ENCODE measurements around the gene MEIS3. TPM values are rescaled to one million over a fixed set of nuclear protein-coding genes. Genes with fewer than 3 reads are reported as not detected.

Gene MEIS3
- total RNA-seq, 6 experiments from 2014 or later = 0.53 to 1.6 (median 0.77) TPM

DNA sequence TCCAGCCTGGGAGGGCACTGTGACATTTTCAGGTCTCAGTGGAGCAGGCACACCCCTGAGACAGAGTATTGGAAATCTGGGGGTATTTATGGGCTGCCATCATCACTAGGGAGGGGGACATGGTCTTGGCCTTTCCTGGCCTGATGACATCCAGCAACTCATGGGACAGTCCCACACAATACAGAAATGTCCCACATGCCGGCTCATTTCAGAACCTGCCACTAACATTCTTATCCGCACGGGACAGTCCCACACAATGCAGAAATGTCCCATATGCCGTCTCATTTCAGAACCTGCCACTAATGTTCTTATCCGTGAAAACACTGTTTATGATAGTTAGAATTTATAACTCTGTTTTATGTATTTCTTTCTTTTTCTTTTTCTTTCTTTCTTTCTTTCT, 42.5 kb upstream of the MEIS3 start:
- no peak overlapping the region for H3K4me3 ChIP-seq
- H3K27ac ChIP-seq = no peak overlapping the region
- no peaks in the 10 kb centered on the region for H3K36me3 ChIP-seq
- no peaks in the 10 kb centered on the region for H3K4me1 ChIP-seq
- intact Hi-C loops (cut with DNase I) = no loop called here
- no peaks in the 10 kb centered on the region for H3K9me3 ChIP-seq
- TF ChIP-seq POLR2A (IDR thresholded peaks at IDR 0.05) = no peak
- TF ChIP-seq CTCF (IDR thresholded peaks at IDR 0.05) = no peak
- WGBS (ENCODE audit: insufficient coverage, low coverage, low lambda C conversion rate, missing lambda C conversion rate) = 70% methylated on average over 3 of the region's 5 CpGs
- ATAC-seq = no peak
- DNase-seq = no peak
- H3K27me3 ChIP-seq = peaks cover 0 to 2% of the 10 kb centered on the region in 2 donors

GRCh38 chr19:47459477-47459876, 40.1 kb upstream of the MEIS3 start:
- Histone ChIP-seq H3K4me1 (no peaks in the 10 kb centered on the region), H3K27ac (no peak overlapping the region), H3K9me3 (no peaks in the 10 kb centered on the region), H3K4me3 (no peak overlapping the region), H3K36me3 (no peaks in the 10 kb centered on the region), H3K27me3 (peaks cover 0 to 13% of the 10 kb centered on the region in 2 donors)
- TF ChIP-seq CTCF (IDR thresholded peaks at IDR 0.05) (no peak), POLR2A (IDR thresholded peaks at IDR 0.05) (no peak)
- WGBS (ENCODE audit: insufficient coverage, low coverage, low lambda C conversion rate, missing lambda C conversion rate) = 79% methylated on average over 11 of the region's 14 CpGs
- no peak for DNase-seq
- ATAC-seq = no peak
- intact Hi-C loops (cut with DNase I) = no loop called here

- 18% methylated on average over 5 of the region's 5 CpGs for WGBS (ENCODE audit: insufficient coverage, low coverage, low lambda C conversion rate, missing lambda C conversion rate)
- no peak for DNase-seq
- peaks cover 0 to 13% of the 10 kb centered on the region in 2 donors for H3K27me3 ChIP-seq
Measured at GRCh38 chr19:47458672-47459071, 39.3 kb upstream of the MEIS3 start.

DNA sequence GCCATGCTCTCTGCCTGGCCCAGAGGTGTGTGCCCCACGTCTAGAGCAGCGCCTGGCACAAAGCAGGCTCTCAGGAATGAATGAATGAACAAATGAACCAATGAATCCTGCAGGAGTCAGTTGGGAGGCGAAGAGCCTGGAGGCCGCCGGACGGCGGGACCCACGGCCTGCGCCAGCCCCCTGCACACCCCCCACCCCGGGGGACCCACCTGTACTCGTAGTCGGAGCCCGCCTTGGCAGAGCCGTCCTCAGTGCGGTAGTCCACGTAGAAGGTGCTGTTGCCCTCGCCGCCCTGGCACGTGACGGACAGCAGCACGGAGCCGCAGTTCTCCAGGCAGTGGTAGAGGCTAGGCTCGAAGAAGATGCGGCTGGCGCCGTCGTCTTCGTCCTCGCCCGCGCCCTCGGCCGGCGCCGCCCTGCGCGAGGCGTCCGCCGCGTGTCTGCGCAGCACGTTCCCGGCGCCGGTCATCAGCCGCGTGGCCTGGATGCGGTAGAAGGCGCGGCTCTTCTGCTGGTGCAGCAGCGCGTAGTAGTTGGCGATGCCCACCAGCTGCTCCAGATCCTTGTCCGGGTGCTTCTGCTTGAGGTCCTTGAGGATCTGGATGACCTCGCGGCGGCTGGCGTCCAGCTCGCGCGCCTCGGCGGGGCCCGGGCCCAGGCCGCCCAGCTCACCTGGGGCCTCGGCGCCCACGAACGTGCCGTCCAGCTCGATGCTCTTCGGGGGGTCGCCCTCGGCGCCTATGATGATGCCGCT, 37.6 kb upstream of the MEIS3 start:
- H3K36me3 ChIP-seq = no peaks in the 10 kb centered on the region
- H3K4me1 ChIP-seq = no peaks in the 10 kb centered on the region
- no peak overlapping the region for H3K27ac ChIP-seq
- 33% methylated on average over 3 of the region's 77 CpGs for WGBS (ENCODE audit: insufficient coverage, low coverage, low lambda C conversion rate, missing lambda C conversion rate)
- peak in 1 of 4 donors; percentile 44 for ATAC-seq
- TF ChIP-seq POLR2A (IDR thresholded peaks at IDR 0.05) (no peak), CTCF (IDR thresholded peaks at IDR 0.05) (no peak)
- intact Hi-C loops (cut with DNase I) = no loop called here
- H3K9me3 ChIP-seq = no peaks in the 10 kb centered on the region
- H3K27me3 ChIP-seq = peaks cover 0 to 13% of the 10 kb centered on the region in 2 donors
- no peak overlapping the region for H3K4me3 ChIP-seq
- DNase-seq = peak in 1 of 3 donors; percentile 15

More at GRCh38 chr19:47458672-47459071, 39.3 kb upstream of the MEIS3 start:
- intact Hi-C loops (cut with DNase I) = no loop called here
- no peak for ATAC-seq
- TF ChIP-seq CTCF (IDR thresholded peaks at IDR 0.05) = no peak
- TF ChIP-seq POLR2A (IDR thresholded peaks at IDR 0.05) = no peak
- Histone ChIP-seq H3K4me3 (no peak overlapping the region), H3K4me1 (no peaks in the 10 kb centered on the region), H3K9me3 (no peaks in the 10 kb centered on the region), H3K27ac (no peak overlapping the region), H3K36me3 (no peaks in the 10 kb centered on the region)

Measured in right lobe of liver (tissue), 6 donors.